Neuronal stem cell (in vitro differentiated cells): ENCODE data around the gene PIK3C2G.

Experiments used
- DNase-seq: peaks from one replicate; pipeline ENCODE4 v3.0.0-alpha.2; 2013; ENCODE audit warnings: low spot score
- H2AFZ ChIP-seq: one replicate; pipeline ENCODE4 v1.6.1; 2013; ENCODE audit warnings: mild to moderate bottlenecking, low read length, inconsistent platforms
- H2AK5ac ChIP-seq: 2 replicates; pipeline ENCODE4 v1.6.1; 2013; ENCODE audit warnings: low read depth, mild to moderate bottlenecking, inconsistent platforms, low read length, moderate library complexity, mixed read lengths
- H2BK120ac ChIP-seq: 2 replicates; pipeline ENCODE4 v1.6.1; 2013; ENCODE audit warnings: low read depth, mild to moderate bottlenecking, inconsistent platforms, low read length, moderate library complexity, mixed read lengths
- H2BK12ac ChIP-seq: one replicate; pipeline ENCODE4 v1.6.1; 2013; ENCODE audit warnings: low read length, inconsistent platforms
- H2BK15ac ChIP-seq: 2 replicates; pipeline ENCODE4 v1.6.1; 2013; ENCODE audit warnings: mild to moderate bottlenecking, low read length, inconsistent platforms, mixed read lengths
- H2BK5ac ChIP-seq: one replicate; pipeline ENCODE4 v1.6.1; 2013; ENCODE audit warnings: inconsistent platforms, mild to moderate bottlenecking, low read length, moderate library complexity
- H3K14ac ChIP-seq: one replicate; pipeline ENCODE4 v1.6.1; 2013; ENCODE audit warnings: low read length, inconsistent platforms
- H3K18ac ChIP-seq: 2 replicates; pipeline ENCODE4 v1.6.1; 2013; ENCODE audit warnings: low read length, inconsistent platforms
- H3K23ac ChIP-seq: 2 replicates; pipeline ENCODE4 v1.6.1; 2013; ENCODE audit warnings: low read depth, mild to moderate bottlenecking, mixed read lengths, low read length, inconsistent platforms; ENCODE audit not compliant: poor library complexity
- H3K27ac ChIP-seq: replicated peaks from 3 replicates; pipeline ENCODE4 v1.5.1; 2013; ENCODE audit warnings: low read length, inconsistent platforms
- H3K27me3 ChIP-seq, 3 experiments: 2 replicates each; pipeline ENCODE4 v1.6.1; 2013; ENCODE audit warnings: low read length in 3 of 3, mild to moderate bottlenecking in 2 of 3, inconsistent platforms in 1 of 3, low read depth in 1 of 3, mixed read lengths in 1 of 3, moderate library complexity in 1 of 3; ENCODE audit not compliant: control insufficient read depth in 3 of 3, insufficient read depth in 3 of 3
- H3K36me3 ChIP-seq, 2 donors: replicated peaks in 1 of 2; 2 replicates each; pipeline ENCODE4 v1.6.1; 2013; ENCODE audit warnings: low read length in 2 of 2; ENCODE audit not compliant: control insufficient read depth in 2 of 2, insufficient read depth in 2 of 2
- H3K4ac ChIP-seq: 2 replicates; pipeline ENCODE4 v1.6.1; 2013; ENCODE audit warnings: inconsistent platforms, mild to moderate bottlenecking, low read length, moderate library complexity
- H3K4me1 ChIP-seq, 2 donors: 1 replicate in 1 of 2; 2 replicates in 1 of 2; pipeline ENCODE4 v1.6.1; 2013; ENCODE audit warnings: low read length in 2 of 2, low read depth in 1 of 2; ENCODE audit not compliant: control insufficient read depth in 2 of 2, insufficient read depth in 1 of 2
- H3K4me2 ChIP-seq: one replicate; pipeline ENCODE4 v1.6.1; 2013; ENCODE audit warnings: mild to moderate bottlenecking, low read length, inconsistent platforms; ENCODE audit not compliant: insufficient read depth, poor library complexity, severe bottlenecking
- H3K4me3 ChIP-seq, 2 donors: 2 replicates each; pipeline ENCODE4 v1.5.1; 2013; ENCODE audit warnings: low read length in 2 of 2, mild to moderate bottlenecking in 2 of 2, inconsistent platforms in 1 of 2, moderate library complexity in 1 of 2
- H3K79me1 ChIP-seq: one replicate; pipeline ENCODE4 v1.6.1; 2013; ENCODE audit warnings: low read depth, mild to moderate bottlenecking, inconsistent platforms, low read length, moderate library complexity
- H3K9ac ChIP-seq: one replicate; pipeline ENCODE4 v1.6.1; 2013; ENCODE audit warnings: mild to moderate bottlenecking, low read depth, low read length, inconsistent platforms; ENCODE audit not compliant: poor library complexity
- H3K9me3 ChIP-seq, 2 donors: replicated peaks in 1 of 2; 2 replicates each; pipeline versions ENCODE3 to v1.6.1; 2013; ENCODE audit warnings: low read length in 2 of 2, mild to moderate bottlenecking in 2 of 2, inconsistent platforms in 1 of 2, low read depth in 1 of 2, mixed read lengths in 1 of 2, moderate library complexity in 1 of 2; ENCODE audit not compliant: control insufficient read depth in 2 of 2, insufficient read depth in 1 of 2
- H4K8ac ChIP-seq: one replicate; pipeline ENCODE4 v1.6.1; 2013; ENCODE audit warnings: low read depth, mild to moderate bottlenecking, inconsistent platforms, low read length, moderate library complexity
- H4K91ac ChIP-seq: one replicate; pipeline ENCODE4 v1.6.1; 2013; ENCODE audit warnings: low read length, low read depth, mild to moderate bottlenecking, inconsistent platforms; ENCODE audit not compliant: poor library complexity
- WGBS, 2 donors: extraction: QIAGEN DNeasy Blood & Tissue Kit; methylation state at CpG; one replicate each; pipeline ENCODE4 v1.1.7; 2013; ENCODE audit warnings: missing lambda C conversion rate in 2 of 2, mixed read lengths in 1 of 2; ENCODE audit not compliant: insufficient read length in 2 of 2, insufficient replicate concordance in 1 of 2; ENCODE audit errors: extremely low coverage in 2 of 2; 5-methylcytosine and 5-hydroxymethylcytosine counted together

PIK3C2G gene

GRCh38 chr12:18443768-18444437 lies 182.6 kb downstream of the PIK3C2G start:
- DNase-seq, result no peak

GRCh38 chr12:18446061-18446644 lies 184.8 kb downstream of the PIK3C2G start:
- DNase-seq, result no peak
- H3K23ac ChIP-seq, result no peak overlapping the region
- WGBS, 2 donors, result no CpG with 5 or more reads among the region's 3 CpGs

More at GRCh38 chr12:18443768-18444437, 182.6 kb downstream of the PIK3C2G start:
- Histone ChIP-seq H4K8ac (no peak overlapping the region), H3K9me3 (no peaks in the 10 kb centered on the region), H2AK5ac (no peak overlapping the region), H3K14ac (no peak overlapping the region), H3K4ac (no peak overlapping the region), H3K36me3 (no peaks in the 10 kb centered on the region), H2BK120ac (no peak overlapping the region), H2BK12ac (no peak overlapping the region), H3K27ac (no peak overlapping the region), H3K4me1 (no peaks in the 10 kb centered on the region), H2AFZ (no peak overlapping the region), H3K18ac (no peak overlapping the region), H3K4me2 (no peak overlapping the region), H3K4me3 (no peak overlapping the region), H4K91ac (no peak overlapping the region), H2BK5ac (no peak overlapping the region), H3K79me1 (no peaks in the 10 kb centered on the region), H3K27me3 (no peaks in the 10 kb centered on the region), H2BK15ac (no peak overlapping the region), H3K9ac (no peak overlapping the region), H3K23ac (no peak overlapping the region)
- WGBS, 2 donors, result no CpG with 5 or more reads among the region's 5 CpGs

GRCh38 chr12:18454330-18454729 lies 193.0 kb downstream of the PIK3C2G start:
- H4K8ac ChIP-seq, result no peak overlapping the region

More at GRCh38 chr12:18446061-18446644, 184.8 kb downstream of the PIK3C2G start:
- no peak overlapping the region for H3K18ac ChIP-seq
- no peaks in the 10 kb centered on the region for H3K79me1 ChIP-seq
- H2AFZ ChIP-seq, result peak overlapping the region; percentile 81
- H3K4me1 ChIP-seq, result no peaks in the 10 kb centered on the region
- no peak overlapping the region for H4K8ac ChIP-seq
- no peak overlapping the region for H3K14ac ChIP-seq
- no peak overlapping the region for H3K4me3 ChIP-seq
- H3K36me3 ChIP-seq, result no peaks in the 10 kb centered on the region
- no peak overlapping the region for H2AK5ac ChIP-seq
- no peaks in the 10 kb centered on the region for H3K27me3 ChIP-seq
- no peak overlapping the region for H2BK120ac ChIP-seq
- H3K9ac ChIP-seq, result no peak overlapping the region
- H3K9me3 ChIP-seq, result no peaks in the 10 kb centered on the region
- no peak overlapping the region for H3K4me2 ChIP-seq
- H3K4ac ChIP-seq, result no peak overlapping the region
- H2BK15ac ChIP-seq, result no peak overlapping the region
- no peak overlapping the region for H2BK12ac ChIP-seq
- no peak overlapping the region for H2BK5ac ChIP-seq
- no peak overlapping the region for H3K27ac ChIP-seq
- H4K91ac ChIP-seq, result no peak overlapping the region

GRCh38 chr12:18456344-18456743 lies 195.0 kb downstream of the PIK3C2G start:
- Histone ChIP-seq H3K27me3 (no peaks in the 10 kb centered on the region), H4K91ac (no peak overlapping the region), H3K23ac (no peak overlapping the region), H3K9me3 (no peaks in the 10 kb centered on the region), H3K18ac (no peak overlapping the region), H2BK120ac (no peak overlapping the region), H2AK5ac (no peak overlapping the region), H2AFZ (no peak overlapping the region), H3K9ac (no peak overlapping the region), H2BK15ac (no peak overlapping the region), H3K4me2 (no peak overlapping the region), H3K4ac (no peak overlapping the region), H3K36me3 (no peaks in the 10 kb centered on the region), H4K8ac (no peak overlapping the region), H3K27ac (no peak overlapping the region), H3K4me3 (no peak overlapping the region), H2BK5ac (no peak overlapping the region), H3K79me1 (no peaks in the 10 kb centered on the region), H2BK12ac (no peak overlapping the region), H3K14ac (no peak overlapping the region), H3K4me1 (peaks cover 2 to 6% of the 10 kb centered on the region in 2 donors)
- WGBS, 2 donors, result no CpG with 5 or more reads among the region's 2 CpGs
- DNase-seq, result no peak

More at GRCh38 chr12:18454330-18454729, 193.0 kb downstream of the PIK3C2G start:
- DNase-seq, result no peak
- Histone ChIP-seq H3K9me3 (no peaks in the 10 kb centered on the region), H3K4me2 (no peak overlapping the region), H3K23ac (no peak overlapping the region), H3K27me3 (no peaks in the 10 kb centered on the region), H3K27ac (no peak overlapping the region), H3K4me1 (peaks cover 2 to 6% of the 10 kb centered on the region in 2 donors), H2AK5ac (no peak overlapping the region), H2AFZ (peak overlapping the region; percentile 37), H3K4me3 (no peak overlapping the region), H2BK5ac (no peak overlapping the region), H2BK12ac (no peak overlapping the region), H2BK15ac (no peak overlapping the region), H3K18ac (no peak overlapping the region), H3K4ac (no peak overlapping the region), H4K91ac (no peak overlapping the region), H3K36me3 (no peaks in the 10 kb centered on the region), H3K14ac (no peak overlapping the region), H2BK120ac (no peak overlapping the region), H3K9ac (no peak overlapping the region), H3K79me1 (no peaks in the 10 kb centered on the region)
- WGBS, 2 donors, result no CpG with 5 or more reads among the region's 1 CpG
